HepG2 (cell line): Measurements from ENCODE around the gene KLF15. TPM values are rescaled to one million over a fixed set of nuclear protein-coding genes. Genes with fewer than 3 reads are reported as not detected.
A peak's percentile ranks its signal among the peaks of the same experiment; 100 is the strongest.

Experiments used
- ATAC-seq: fragments of 200-7000 bp; cut with Tn5 transposase; 3 replicates; pipeline ENCODE4 v1.9.1; 2020; ENCODE audit warnings: mild to moderate bottlenecking, moderate library complexity
- BruUV-seq: library from RNA; stranded (reverse); fragments of 400-500 nt; replicated peaks from 2 replicates; lab custom pipeline; 2021; lab: Mats Ljungman, UMichigan
- CTCF ChIA-PET: fragments of 300-600 bp; formaldehyde crosslinking; extraction: SDS; loops from one replicate; lab custom pipeline; 2021; ENCODE audit warnings: low total read pairs, inconsistent platforms, low intra/inter-chr PET ratio; lab: Yijun Ruan, JAX
- POLR2A ChIA-PET: fragments of 350-600 bp; sonication (Branson Sonifier 250); formaldehyde crosslinking; loops from one replicate; lab custom pipeline; 2020; ENCODE audit warnings: antibody characterized with exemption, inconsistent platforms; lab: Yijun Ruan, JAX
- DNase-seq: peaks from one replicate; pipeline ENCODE4 v3.0.0-alpha.2; 2015; ENCODE audit warnings: low spot score
- FAIRE-seq: peaks from 3 replicates; lab custom pipeline; 2011; peaks lifted over from hg19 to GRCh38; lab: Jason Lieb, UNC
- H2AFZ ChIP-seq: one replicate; pipeline ENCODE4 v1.6.1; 2011; ENCODE audit warnings: low read length, inconsistent platforms
- H3K27ac ChIP-seq: fragments of 300-600 bp; 3 replicates; pipeline ENCODE4 v1.8.0; 2011; ENCODE audit warnings: mixed run types, mild to moderate bottlenecking, mixed read lengths, low read length, inconsistent platforms; ENCODE audit not compliant: insufficient read depth; ENCODE audit errors: extremely low read length
- H3K27me3 ChIP-seq, 2 experiments: fragments of 200-600 bp in 1 of 2; 2 replicates in 1 of 2; 3 replicates in 1 of 2; pipeline versions ENCODE4 v1.6.0 to v1.8.0; 2011; ENCODE audit warnings: low read length in 2 of 2, mild to moderate bottlenecking in 2 of 2, moderate library complexity in 2 of 2, inconsistent platforms in 1 of 2; ENCODE audit not compliant: insufficient read depth in 2 of 2, control insufficient read depth in 1 of 2
- H3K36me3 ChIP-seq, 2 experiments: fragments of 200-600 bp in 1 of 2; replicated peaks in 1 of 2; 2 replicates in 1 of 2; 3 replicates in 1 of 2; pipeline versions ENCODE4 v1.5.1 to v1.8.0; 2011; ENCODE audit warnings: low read length in 2 of 2, inconsistent platforms in 1 of 2; ENCODE audit not compliant: insufficient read depth in 2 of 2, control insufficient read depth in 1 of 2
- H3K4me1 ChIP-seq: 2 replicates; pipeline ENCODE4 v1.5.1; 2012; ENCODE audit warnings: low read length, inconsistent platforms; ENCODE audit not compliant: insufficient read depth
- H3K4me2 ChIP-seq: 2 replicates; pipeline ENCODE4 v1.6.0; 2011; ENCODE audit warnings: low read depth, low read length, inconsistent platforms
- H3K4me3 ChIP-seq, 3 experiments: fragments of 200-600 bp in 1 of 3; sonication (generic), shearing (Covaris generic) in 1 of 3; replicated peaks in 1 of 3; 2 replicates each; pipeline ENCODE4 v1.5.1; 2011 to 2016; ENCODE audit warnings: low read length in 3 of 3, inconsistent platforms in 2 of 3, low read depth in 2 of 3, mild to moderate bottlenecking in 2 of 3, control low read depth in 1 of 3, mixed read lengths in 1 of 3; ENCODE audit not compliant: insufficient read depth in 1 of 3
- H3K79me2 ChIP-seq: one replicate; pipeline ENCODE4 v1.6.1; 2011; ENCODE audit warnings: low read length, inconsistent platforms; ENCODE audit not compliant: insufficient read depth
- H3K9ac ChIP-seq: 2 replicates; pipeline ENCODE4 v1.6.0; 2011; ENCODE audit warnings: mild to moderate bottlenecking, low read depth, low read length, inconsistent platforms; ENCODE audit not compliant: insufficient read depth
- H3K9me3 ChIP-seq: 2 replicates; pipeline ENCODE4 v1.5.1; 2012; ENCODE audit warnings: mild to moderate bottlenecking, low read length
- H4K20me1 ChIP-seq: 2 replicates; pipeline ENCODE4 v1.6.0; 2011; ENCODE audit warnings: inconsistent platforms, mild to moderate bottlenecking, low read length, moderate library complexity; ENCODE audit not compliant: insufficient read depth
- ATF6 ChIP-seq: sonication (generic); formaldehyde crosslinking; conservative IDR thresholded peaks from 2 replicates; pipeline ENCODE4 v1.4.0; 2020; ENCODE audit warnings: missing genetic modification reagents
- EZH2 ChIP-seq: conservative IDR thresholded peaks from 2 replicates; pipeline ENCODE4 v1.6.1; 2012; ENCODE audit warnings: mild to moderate bottlenecking, low read depth, low read length, moderate library complexity
- HES4 ChIP-seq: sonication (generic); formaldehyde crosslinking; IDR thresholded peaks from 2 replicates; pipeline ENCODE4 v1.9.0; 2021; ENCODE audit warnings: mild to moderate bottlenecking, missing genetic modification reagents, borderline replicate concordance
- HOXD1 ChIP-seq: sonication (generic); formaldehyde crosslinking; IDR thresholded peaks from 2 replicates; pipeline ENCODE4 v1.5.0; 2020; ENCODE audit warnings: missing genetic modification reagents
- KDM2A ChIP-seq: sonication (generic); formaldehyde crosslinking; IDR thresholded peaks from 2 replicates; pipeline ENCODE4 v1.4.0; 2020; ENCODE audit warnings: low read depth, missing genetic modification reagents, borderline replicate concordance
- NONO ChIP-seq, 2 experiments: fragments of 450-650 bp in 1 of 2; sonication (generic) in 1 of 2; formaldehyde crosslinking in 1 of 2; IDR thresholded peaks in 1 of 2; conservative IDR thresholded peaks in 1 of 2; 2 replicates each; pipeline versions ENCODE4 v1.6.1 to v1.8.0; 2017 to 2022; ENCODE audit warnings: mild to moderate bottlenecking in 1 of 2, missing genetic modification reagents in 1 of 2, moderate library complexity in 1 of 2
- SIN3B ChIP-seq: fragments of 150-350 bp; IDR thresholded peaks from 2 replicates; pipeline ENCODE4 v1.6.1; 2014; ENCODE audit warnings: low read length
- ZFP91 ChIP-seq: sonication (generic); formaldehyde crosslinking; IDR thresholded peaks from 2 replicates; pipeline ENCODE4 v1.9.0; 2022; ENCODE audit warnings: missing genetic modification reagents, mild to moderate bottlenecking, borderline replicate concordance
- ZNF275 ChIP-seq: sonication (generic); formaldehyde crosslinking; IDR thresholded peaks from 2 replicates; pipeline ENCODE4 v1.8.0; 2022; ENCODE audit warnings: missing genetic modification reagents, mild to moderate bottlenecking, inconsistent platforms, borderline replicate concordance
- ZNF660 ChIP-seq: sonication (generic); formaldehyde crosslinking; IDR thresholded peaks from 2 replicates; pipeline ENCODE4 v1.5.1; 2020; ENCODE audit warnings: mild to moderate bottlenecking, low read depth, missing genetic modification reagents, borderline replicate concordance
- ZNF776 ChIP-seq: sonication (generic); formaldehyde crosslinking; IDR thresholded peaks from 2 replicates; pipeline ENCODE4 v1.4.0; 2020; ENCODE audit warnings: mild to moderate bottlenecking, missing genetic modification reagents
- WGBS: methylation state at CpG from one replicate; pipeline ENCODE4 v1.1.6; 2017; ENCODE audit warnings: low lambda C conversion rate; 5-methylcytosine and 5-hydroxymethylcytosine counted together
- in situ Hi-C: cut with HindIII; loops from 2 replicates; pipeline ENCODE4 v1.10.0; 2017; ENCODE audit warnings: low pct_unique_long_range_greater_than_20kb; ENCODE audit not compliant: extremely low pct_ligation_motif_present
- intact Hi-C: fragments of 100-400 bp; cut with micrococcal nuclease; formaldehyde crosslinking; loops from one replicate; pipeline ENCODE4 v1.10.0; 2022; ENCODE audit not compliant: unreplicated experiment
- polyA plus RNA-seq, 8 experiments: library from polyadenylated mRNA; depleted of rRNA in 3 of 8; stranded (reverse) in 7 of 8; unstranded in 1 of 8; fragments of >200 nt; fragmentation: Illumina TruSeq in 4 of 8; extraction: Trizol in 4 of 8; gene quantifications; 2 replicates each; pipeline versions ENCODE4 v1.2.1 to v1.2.3, GENCODE V29; 2011 to 2016; ENCODE audit warnings: low read depth in 4 of 8, missing spikeins in 1 of 8, mixed read lengths in 1 of 8; ENCODE audit not compliant: insufficient read depth in 1 of 8
- total RNA-seq, 5 experiments: library from RNA; depleted of rRNA; stranded (reverse); fragments of >200 nt; fragmentation: Illumina TruSeq; extraction: Trizol; gene quantifications; 2 replicates each; pipeline ENCODE4 v1.2.3, GENCODE V29; 2016; ENCODE audit warnings: low read depth in 1 of 5

Gene KLF15
- total and polyA plus RNA-seq, 2 of the 13 experiments (the other 11 are each of a cell fraction or from before 2014, with no cell fraction given) = 7.1 to 7.8 TPM

GRCh38 chr3:126370606-126371005 lies 13.4 kb upstream of the KLF15 start:
- WGBS = 55% methylated on average over 2 of the region's 7 CpGs
- ChIA-PET CTCF (no interaction called here), POLR2A (no interaction called here)
- H3K4me3 ChIP-seq = no peak overlapping the region
- in situ Hi-C loops (loop anchor here (25.0 kb wide), 1 partner anchor 233 kb away; no protein-coding TSS in a partner anchor), intact Hi-C loops (no loop called here)
- ATAC-seq = no peak
- H3K4me2 ChIP-seq = peak overlapping the region; percentile 14; the same call in 1 of the 2 replicates
- H3K9me3 ChIP-seq = no peaks in the 10 kb centered on the region
- H3K4me1 ChIP-seq = peaks cover 77% of the 10 kb centered on the region
- no peak overlapping the region for H3K27ac ChIP-seq
- no TSS peak for BruUV-seq
- H2AFZ ChIP-seq = no peak overlapping the region
- H3K27me3 ChIP-seq = peaks cover 0 to 19% of the 10 kb centered on the region in 2 experiments; a peak in 4 of 5 replicates
- no peaks in the 10 kb centered on the region for H3K79me2 ChIP-seq
- no peak for DNase-seq
- no peak for FAIRE-seq
- H3K9ac ChIP-seq = no peak overlapping the region
- no peaks in the 10 kb centered on the region for H3K36me3 ChIP-seq
- H4K20me1 ChIP-seq = no peaks in the 10 kb centered on the region
- TF ChIP-seq SIN3B (no peak), NONO (IDR thresholded peaks at IDR 0.05) (no peak), NONO (CRISPR knock-in tag; conservative IDR thresholded peaks at IDR 0.05) (no peak), ZFP91 (CRISPR knock-in tag) (no peak), HOXD1 (CRISPR knock-in tag) (no peak), ZNF275 (CRISPR knock-in tag) (no peak), EZH2 (no peak), ZNF776 (no peak), ATF6 (CRISPR knock-in tag) (no peak), ZNF660 (CRISPR knock-in tag) (no peak), KDM2A (CRISPR knock-in tag) (no peak), HES4 (CRISPR knock-in tag) (no peak)
